Retinal pigment epithelial cell (primary cell): ENCODE data around the gene KCNC2.
A peak's percentile ranks its signal among the peaks of the same experiment; 100 is the strongest.

Experiments
- DNase-seq: peaks from one replicate; pipeline ENCODE4 v3.0.0-alpha.2; 2010; ENCODE audit warnings: low read depth
- H3K4me3 ChIP-seq: 2 replicates; pipeline ENCODE4 v1.5.1; 2011; ENCODE audit warnings: mild to moderate bottlenecking, low read length, control low read depth, moderate library complexity
- TF ChIP-seq, protein P1 (sequence below): conservative IDR thresholded peaks from 2 replicates; pipeline ENCODE4 v1.5.1; 2011; ENCODE audit warnings: low read depth, low read length, control low read depth, inconsistent platforms

Gene KCNC2

DNA sequence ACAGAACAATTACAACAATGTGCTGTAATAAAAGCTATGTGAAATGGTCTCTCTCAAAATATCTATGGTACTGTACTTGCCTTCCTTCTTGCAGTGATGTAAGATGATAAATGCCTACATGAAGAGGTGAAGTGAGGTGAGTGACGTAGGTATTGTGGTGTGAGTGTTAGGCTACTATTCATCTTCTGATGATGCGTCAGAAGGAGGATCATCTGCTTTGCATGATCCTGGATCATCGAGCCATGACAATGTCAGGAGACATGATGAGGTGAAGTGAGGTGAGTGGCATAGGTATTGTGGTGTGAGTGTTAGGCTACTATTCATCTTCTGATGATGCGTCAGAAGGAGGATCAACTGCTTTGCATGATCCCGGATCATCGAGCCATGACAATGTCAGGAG is 105.8 kb downstream of the KCNC2 start:
- no peak for DNase-seq
- TF ChIP-seq, protein P1, sequence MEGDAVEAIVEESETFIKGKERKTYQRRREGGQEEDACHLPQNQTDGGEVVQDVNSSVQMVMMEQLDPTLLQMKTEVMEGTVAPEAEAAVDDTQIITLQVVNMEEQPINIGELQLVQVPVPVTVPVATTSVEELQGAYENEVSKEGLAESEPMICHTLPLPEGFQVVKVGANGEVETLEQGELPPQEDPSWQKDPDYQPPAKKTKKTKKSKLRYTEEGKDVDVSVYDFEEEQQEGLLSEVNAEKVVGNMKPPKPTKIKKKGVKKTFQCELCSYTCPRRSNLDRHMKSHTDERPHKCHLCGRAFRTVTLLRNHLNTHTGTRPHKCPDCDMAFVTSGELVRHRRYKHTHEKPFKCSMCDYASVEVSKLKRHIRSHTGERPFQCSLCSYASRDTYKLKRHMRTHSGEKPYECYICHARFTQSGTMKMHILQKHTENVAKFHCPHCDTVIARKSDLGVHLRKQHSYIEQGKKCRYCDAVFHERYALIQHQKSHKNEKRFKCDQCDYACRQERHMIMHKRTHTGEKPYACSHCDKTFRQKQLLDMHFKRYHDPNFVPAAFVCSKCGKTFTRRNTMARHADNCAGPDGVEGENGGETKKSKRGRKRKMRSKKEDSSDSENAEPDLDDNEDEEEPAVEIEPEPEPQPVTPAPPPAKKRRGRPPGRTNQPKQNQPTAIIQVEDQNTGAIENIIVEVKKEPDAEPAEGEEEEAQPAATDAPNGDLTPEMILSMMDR, result no peak

GRCh38 chr12:75101781-75102180 is 107.9 kb downstream of the KCNC2 start:
- TF ChIP-seq, protein P1, result no peak
- no peak for DNase-seq
- H3K4me3 ChIP-seq, result no peak overlapping the region

More for the DNA sequence above, 105.8 kb downstream of the KCNC2 start:
- H3K4me3 ChIP-seq, result no peak overlapping the region

DNA sequence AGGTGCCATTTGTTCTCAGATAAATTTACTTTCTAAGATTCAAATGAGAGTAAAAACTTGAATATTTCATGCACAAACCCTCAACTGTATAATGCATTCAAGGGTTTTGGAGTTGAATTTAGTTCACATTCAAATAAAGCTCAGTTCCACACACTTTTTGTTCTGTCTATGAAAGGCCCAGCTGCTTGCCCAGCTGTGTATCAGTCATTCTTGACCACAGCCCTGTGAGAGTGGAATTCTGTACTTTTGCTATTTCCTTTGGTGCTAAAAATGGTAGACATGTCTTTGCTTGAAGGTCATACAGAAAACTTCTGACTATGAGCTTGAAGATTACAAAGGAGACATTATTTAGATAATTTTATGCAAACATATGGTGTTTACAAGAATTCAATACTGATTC is 110.4 kb downstream of the KCNC2 start:
- H3K4me3 ChIP-seq, result no peak overlapping the region
- TF ChIP-seq, protein P1, result no peak
- DNase-seq, result no peak

GRCh38 chr12:75097003-75097402 is 112.6 kb downstream of the KCNC2 start:
- no peak for DNase-seq
- no peak overlapping the region for H3K4me3 ChIP-seq

GRCh38 chr12:75087654-75088053 is 122.0 kb downstream of the KCNC2 start:
- TF ChIP-seq, protein P1, result peak; percentile 38
- no peak for DNase-seq
- no peak overlapping the region for H3K4me3 ChIP-seq

More at GRCh38 chr12:75097003-75097402, 112.6 kb downstream of the KCNC2 start:
- TF ChIP-seq, protein P1, result no peak

GRCh38 chr12:75086091-75087038 is 123.3 kb downstream of the KCNC2 start:
- DNase-seq, result peak; percentile 14
- TF ChIP-seq, protein P1, result no peak
- H3K4me3 ChIP-seq, result no peak overlapping the region

DNA sequence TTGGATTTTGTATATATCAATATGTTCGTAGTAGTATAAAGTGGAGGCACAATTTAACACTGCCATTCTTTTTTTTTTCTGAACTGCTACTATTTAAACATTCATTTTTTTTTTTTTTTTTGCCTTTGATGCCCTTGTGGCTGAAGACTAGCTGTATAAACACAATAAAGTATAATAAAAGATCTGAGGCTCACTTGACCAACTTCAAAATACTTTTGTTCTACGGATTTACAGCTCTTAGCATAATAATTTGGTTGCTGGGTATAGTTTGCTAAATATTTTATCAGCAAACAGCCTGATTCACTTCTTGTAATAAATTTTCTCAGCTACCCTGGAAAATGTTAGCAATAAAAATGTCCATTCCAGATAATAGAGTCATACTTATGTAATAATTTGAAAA is 128.3 kb downstream of the KCNC2 start:
- DNase-seq, result no peak
- H3K4me3 ChIP-seq, result no peak overlapping the region
- TF ChIP-seq, protein P1, result no peak
